Measurements from ENCODE around the gene SSH3. TPM values are rescaled to one million over a fixed set of nuclear protein-coding genes. Genes with fewer than 3 reads are reported as not detected.

SSH3 gene
- 7.3 TPM for total RNA-seq (ENCODE audit: unreplicated experiment)
- long read RNA-seq, partial matches to known transcripts: 1 of 2 reads
- long read RNA-seq, other reads (novel, unspliced or antisense): 0 of 2 reads

DNA sequence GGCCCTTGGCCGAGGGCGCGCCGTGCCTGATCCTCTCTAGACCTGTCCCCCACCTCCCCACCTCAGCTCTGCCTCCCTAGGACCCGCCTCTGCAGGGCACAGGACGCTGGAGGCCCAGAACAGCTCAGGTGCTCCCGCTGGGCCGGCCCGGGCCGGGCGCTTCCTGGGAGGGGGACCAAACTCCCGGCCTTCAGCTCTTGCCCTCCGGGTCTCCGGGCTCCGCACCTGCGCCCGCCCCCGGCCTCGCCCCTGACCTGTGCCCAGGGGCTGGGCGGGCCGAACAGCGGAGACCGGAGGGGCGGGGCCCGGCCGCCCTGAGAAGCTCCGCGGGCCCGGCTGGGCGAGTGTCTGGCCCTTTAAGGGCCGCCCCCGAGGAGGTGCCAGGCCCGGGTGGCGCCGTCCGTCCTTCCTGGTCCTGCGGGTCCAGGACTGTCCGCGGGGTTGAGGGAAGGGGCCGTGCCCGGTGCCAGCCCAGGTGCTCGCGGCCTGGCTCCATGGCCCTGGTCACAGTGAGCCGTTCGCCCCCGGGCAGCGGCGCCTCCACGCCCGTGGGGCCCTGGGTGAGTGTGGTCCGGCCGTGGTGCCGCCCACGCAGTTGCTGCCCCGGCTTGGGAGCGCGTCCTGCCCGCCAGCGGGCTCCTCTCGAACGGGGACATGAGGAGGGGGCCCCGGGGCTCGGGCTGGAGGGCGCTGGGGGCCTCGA is at the start of gene SSH3:
TSS of gene SSH3 (plus strand) at position 399 of the 703 bp plus-strand sequence. CDS start at position 495, 96 bp downstream.
- peak; percentile 49 for DNase-seq (ENCODE audit: low spot score)
- Mint-ChIP-seq H3K4me3 (ENCODE audit: unreplicated experiment) (peak within 1 kb of the TSS; percentile 37), H3K4me1 (ENCODE audit: unreplicated experiment) (peaks cover 7% of the 10 kb centered on the region), H3K27me3 (ENCODE audit: unreplicated experiment) (peaks cover 24% of the 10 kb centered on the region), H3K27ac (ENCODE audit: unreplicated experiment) (no peak within 1 kb of the TSS), H3K9me3 (ENCODE audit: unreplicated experiment) (no peaks in the 10 kb centered on the region), H3K36me3 (ENCODE audit: low read depth, unreplicated experiment) (peaks cover 5% of the 10 kb centered on the region)
- TF ChIP-seq, protein P1, sequence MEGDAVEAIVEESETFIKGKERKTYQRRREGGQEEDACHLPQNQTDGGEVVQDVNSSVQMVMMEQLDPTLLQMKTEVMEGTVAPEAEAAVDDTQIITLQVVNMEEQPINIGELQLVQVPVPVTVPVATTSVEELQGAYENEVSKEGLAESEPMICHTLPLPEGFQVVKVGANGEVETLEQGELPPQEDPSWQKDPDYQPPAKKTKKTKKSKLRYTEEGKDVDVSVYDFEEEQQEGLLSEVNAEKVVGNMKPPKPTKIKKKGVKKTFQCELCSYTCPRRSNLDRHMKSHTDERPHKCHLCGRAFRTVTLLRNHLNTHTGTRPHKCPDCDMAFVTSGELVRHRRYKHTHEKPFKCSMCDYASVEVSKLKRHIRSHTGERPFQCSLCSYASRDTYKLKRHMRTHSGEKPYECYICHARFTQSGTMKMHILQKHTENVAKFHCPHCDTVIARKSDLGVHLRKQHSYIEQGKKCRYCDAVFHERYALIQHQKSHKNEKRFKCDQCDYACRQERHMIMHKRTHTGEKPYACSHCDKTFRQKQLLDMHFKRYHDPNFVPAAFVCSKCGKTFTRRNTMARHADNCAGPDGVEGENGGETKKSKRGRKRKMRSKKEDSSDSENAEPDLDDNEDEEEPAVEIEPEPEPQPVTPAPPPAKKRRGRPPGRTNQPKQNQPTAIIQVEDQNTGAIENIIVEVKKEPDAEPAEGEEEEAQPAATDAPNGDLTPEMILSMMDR (IDR thresholded peaks at IDR 0.05; ENCODE audit: unreplicated experiment): no peak

DNA sequence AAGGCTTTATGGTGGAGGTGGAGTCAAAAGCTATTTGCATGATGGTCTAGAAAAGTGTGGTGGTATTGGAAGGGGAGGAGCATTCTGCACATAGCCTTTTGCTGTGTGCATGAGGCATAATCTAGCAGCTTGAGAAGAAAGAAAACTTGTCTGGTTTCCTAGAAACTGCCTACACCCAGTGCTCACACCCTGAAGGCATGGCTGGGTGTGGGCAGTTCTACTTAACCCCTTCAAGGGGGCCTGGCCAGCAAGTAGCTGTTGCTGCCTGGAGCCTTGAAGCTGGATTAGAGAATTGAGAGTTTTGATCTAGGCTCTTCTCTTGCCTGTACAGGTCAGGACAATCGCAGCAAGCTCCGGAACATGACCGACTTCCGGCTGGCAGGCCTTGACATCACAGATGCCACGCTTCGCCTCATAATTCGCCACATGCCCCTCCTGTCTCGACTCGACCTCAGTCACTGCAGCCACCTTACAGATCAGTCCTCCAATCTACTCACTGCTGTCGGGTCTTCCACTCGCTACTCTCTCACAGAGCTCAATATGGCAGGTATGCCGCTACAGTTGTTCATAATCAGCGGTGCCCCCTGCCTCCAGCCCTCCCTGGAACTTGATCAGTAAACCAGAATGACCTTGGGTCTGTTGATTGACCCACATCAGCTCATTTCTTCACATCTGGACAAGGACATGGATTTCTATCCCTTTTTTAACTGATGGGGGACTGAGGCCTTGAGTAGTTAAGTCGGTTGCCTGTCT is 49.3 kb upstream of the SSH3 start:
- peaks cover 63% of the 10 kb centered on the region for H3K36me3 Mint-ChIP-seq (ENCODE audit: low read depth, unreplicated experiment)
- peaks cover 8% of the 10 kb centered on the region for H3K27me3 Mint-ChIP-seq (ENCODE audit: unreplicated experiment)
- DNase-seq (ENCODE audit: low spot score): no peak
- peak overlapping the region; percentile 11 for H3K27ac Mint-ChIP-seq (ENCODE audit: unreplicated experiment)
- H3K4me3 Mint-ChIP-seq (ENCODE audit: unreplicated experiment): peak overlapping the region; percentile 81
- H3K4me1 Mint-ChIP-seq (ENCODE audit: unreplicated experiment): peaks cover 20% of the 10 kb centered on the region
- no peaks in the 10 kb centered on the region for H3K9me3 Mint-ChIP-seq (ENCODE audit: unreplicated experiment)
- TF ChIP-seq, protein P1 (IDR thresholded peaks at IDR 0.05; ENCODE audit: unreplicated experiment): no peak

DNA sequence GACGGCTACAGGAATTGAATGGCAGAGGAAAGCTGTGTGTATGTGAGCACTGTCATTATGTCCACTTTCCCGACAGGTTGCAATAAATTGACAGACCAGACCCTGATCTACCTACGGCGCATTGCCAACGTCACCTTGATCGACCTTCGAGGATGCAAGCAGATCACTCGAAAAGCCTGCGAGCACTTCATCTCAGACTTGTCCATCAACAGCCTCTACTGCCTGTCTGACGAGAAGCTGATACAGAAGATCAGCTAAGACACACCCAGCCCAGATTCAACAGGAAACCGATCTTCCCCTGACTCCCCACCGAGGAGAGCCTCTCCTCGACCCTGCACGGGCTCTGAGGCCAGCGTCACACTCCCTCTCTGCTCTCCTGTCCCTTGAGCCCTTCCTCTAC is 48.5 kb upstream of the SSH3 start:
- Mint-ChIP-seq H3K27ac (ENCODE audit: unreplicated experiment) (peak overlapping the region; percentile 31), H3K4me3 (ENCODE audit: unreplicated experiment) (peak overlapping the region; percentile 76), H3K27me3 (ENCODE audit: unreplicated experiment) (peaks cover 10% of the 10 kb centered on the region), H3K9me3 (ENCODE audit: unreplicated experiment) (no peaks in the 10 kb centered on the region), H3K4me1 (ENCODE audit: unreplicated experiment) (peaks cover 20% of the 10 kb centered on the region), H3K36me3 (ENCODE audit: low read depth, unreplicated experiment) (peaks cover 58% of the 10 kb centered on the region)
- TF ChIP-seq, protein P1 (IDR thresholded peaks at IDR 0.05; ENCODE audit: unreplicated experiment): no peak
- DNase-seq (ENCODE audit: low spot score): no peak

DNA sequence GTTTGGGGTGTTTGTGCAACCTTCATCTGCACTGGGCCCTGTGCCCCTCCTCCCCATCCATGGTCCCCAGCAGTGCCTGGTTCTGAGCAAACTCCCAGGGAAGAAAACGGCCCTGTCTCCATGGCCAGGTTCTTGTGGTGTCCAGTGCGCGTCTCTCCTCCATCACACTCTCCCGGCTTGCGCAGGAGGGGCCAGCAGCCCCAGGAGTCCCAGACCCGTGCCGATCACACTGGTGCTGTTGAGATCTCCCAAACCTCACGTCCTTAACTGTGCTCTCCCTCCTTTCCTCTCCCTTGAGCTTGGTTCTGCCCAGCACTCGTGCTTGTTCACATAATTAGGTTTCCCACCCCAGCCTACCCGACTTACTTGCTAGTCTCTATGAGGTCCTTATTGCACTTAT is 48.0 kb upstream of the SSH3 start:
- TF ChIP-seq, protein P1 (IDR thresholded peaks at IDR 0.05; ENCODE audit: unreplicated experiment): no peak
- Mint-ChIP-seq H3K4me1 (ENCODE audit: unreplicated experiment) (peaks cover 20% of the 10 kb centered on the region), H3K4me3 (ENCODE audit: unreplicated experiment) (peak overlapping the region; percentile 83), H3K27ac (ENCODE audit: unreplicated experiment) (no peak overlapping the region), H3K36me3 (ENCODE audit: low read depth, unreplicated experiment) (peaks cover 56% of the 10 kb centered on the region), H3K27me3 (ENCODE audit: unreplicated experiment) (peaks cover 10% of the 10 kb centered on the region), H3K9me3 (ENCODE audit: unreplicated experiment) (no peaks in the 10 kb centered on the region)
- no peak for DNase-seq (ENCODE audit: low spot score)

All from endothelial cell (in vitro differentiated cells).